Subcutaneous abdominal adipose tissue (tissue), 5 donors: Measurements from ENCODE around the gene GCH1.

Source experiments
- H3K27ac ChIP-seq: one replicate; pipeline ENCODE4 v1.7.0; 2013; ENCODE audit warnings: low read depth, mild to moderate bottlenecking, inconsistent platforms, low read length, moderate library complexity
- H3K27me3 ChIP-seq, 5 donors: one replicate each; pipeline ENCODE4 v1.7.0; 2013; ENCODE audit warnings: low read length in 5 of 5, inconsistent platforms in 1 of 5; ENCODE audit not compliant: control insufficient read depth in 5 of 5, insufficient read depth in 4 of 5
- H3K36me3 ChIP-seq, 5 donors: one replicate each; pipeline ENCODE4 v1.7.0; 2013; ENCODE audit warnings: low read length in 5 of 5; ENCODE audit not compliant: control insufficient read depth in 5 of 5, insufficient read depth in 5 of 5
- H3K4me1 ChIP-seq, 5 donors: one replicate each; pipeline ENCODE4 v1.7.0; 2013; ENCODE audit warnings: low read length in 5 of 5, mild to moderate bottlenecking in 3 of 5, moderate library complexity in 1 of 5; ENCODE audit not compliant: control insufficient read depth in 5 of 5, insufficient read depth in 5 of 5
- H3K4me3 ChIP-seq, 5 donors: one replicate each; pipeline ENCODE4 v1.7.0; 2013; ENCODE audit warnings: low read length in 5 of 5, low read depth in 1 of 5
- H3K9ac ChIP-seq, 5 donors: one replicate each; pipeline ENCODE4 v1.7.0; 2013; ENCODE audit warnings: low read length in 5 of 5, mild to moderate bottlenecking in 4 of 5, moderate library complexity in 3 of 5
- H3K9me3 ChIP-seq, 5 donors: one replicate each; pipeline ENCODE4 v1.7.0; 2013; ENCODE audit warnings: low read length in 5 of 5; ENCODE audit not compliant: control insufficient read depth in 5 of 5
- donor health status: healthy.
- donor health status: healthy.
- donor health status: healthy.
- donor health status: healthy.
- donor health status: healthy.

Gene GCH1

DNA sequence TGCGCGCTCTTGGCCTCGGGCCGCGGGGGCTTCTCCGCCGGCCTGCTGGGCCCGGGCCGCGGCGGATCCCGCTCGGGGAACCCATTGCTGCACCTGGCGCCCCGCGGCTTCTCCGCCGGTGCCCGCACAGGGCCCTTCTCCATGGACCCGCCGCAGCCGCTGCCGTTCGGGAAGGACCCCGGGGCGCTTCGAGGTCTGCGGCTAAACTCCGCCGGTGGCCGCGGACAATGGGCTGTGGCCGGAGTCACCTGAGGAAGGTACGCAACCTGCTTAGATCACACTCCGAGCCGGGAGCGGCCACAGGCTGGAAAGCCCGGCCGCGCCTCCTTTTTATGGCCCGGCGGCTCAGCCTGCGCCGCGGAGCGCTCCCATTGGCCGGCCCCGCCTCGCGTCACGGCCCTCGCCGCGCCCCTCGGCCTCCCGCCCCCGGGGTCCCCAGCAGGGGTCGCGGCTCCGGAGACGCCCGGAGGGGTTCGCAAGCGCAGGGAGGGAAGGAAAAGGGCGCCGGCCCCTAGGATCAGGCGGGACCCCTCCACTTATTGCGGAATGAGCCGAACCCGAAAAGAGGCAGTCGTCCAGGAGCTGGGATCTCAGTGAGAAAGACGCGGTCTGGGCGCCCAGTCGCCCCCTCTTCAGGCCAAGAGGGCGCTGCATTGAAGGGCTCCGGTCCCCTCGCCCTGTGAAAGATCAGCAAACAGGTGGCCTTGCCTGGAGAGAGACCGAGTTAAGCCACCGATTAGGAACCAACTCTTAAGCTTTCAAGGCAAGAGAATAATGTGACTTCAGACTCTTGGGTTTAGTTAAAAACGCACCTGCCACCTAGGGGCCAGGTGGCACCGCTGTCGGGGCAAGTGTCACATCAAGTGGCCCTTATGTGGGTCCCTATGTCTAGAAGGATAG is at the start of gene GCH1:
Gene GCH1, minus strand, starts transcription at position 306 of the 900 bp plus-strand sequence. Its CDS starts 163 bp downstream, at position 143.
- Histone ChIP-seq H3K4me3 (peak within 1 kb of the TSS; percentile 82 to 91 (median 88)), H3K9ac (peak within 1 kb of the TSS; percentile 68 to 86 (median 77)), H3K4me1 (peaks cover 0 to 25% (median 20%) of the 10 kb centered on the region in 5 donors), H3K9me3 (no peaks in the 10 kb centered on the region), H3K27me3 (peaks cover 0 to 2% (median 0%) of the 10 kb centered on the region in 5 donors), H3K27ac (peak within 1 kb of the TSS; percentile 57), H3K36me3 (no peaks in the 10 kb centered on the region)

GRCh38 chr14:54947230-54947629 is 44.6 kb upstream of the GCH1 start:
- Histone ChIP-seq H3K9ac (no peak overlapping the region), H3K27me3 (no peaks in the 10 kb centered on the region), H3K9me3 (no peaks in the 10 kb centered on the region), H3K4me1 (no peaks in the 10 kb centered on the region), H3K36me3 (no peaks in the 10 kb centered on the region), H3K27ac (no peak overlapping the region), H3K4me3 (no peak overlapping the region)

DNA sequence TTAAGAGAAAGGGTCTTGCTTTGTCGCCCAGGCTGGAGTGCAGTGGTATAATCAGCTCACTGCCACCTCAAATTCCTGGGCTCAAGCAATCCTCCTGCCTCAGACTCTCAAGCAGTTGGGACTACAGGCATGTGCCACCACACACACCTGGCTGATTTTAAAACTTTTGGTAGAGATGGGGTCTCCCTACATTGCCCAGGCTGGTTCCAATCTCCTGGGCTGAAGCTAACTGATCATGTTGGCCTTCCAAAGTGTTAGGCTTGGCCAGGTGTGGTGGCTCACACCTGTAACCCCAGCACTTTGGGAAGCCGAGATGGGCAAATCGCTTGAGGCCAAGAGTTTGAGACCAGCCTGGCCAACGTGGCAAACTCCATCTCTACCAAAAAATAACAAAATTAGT is 43.9 kb upstream of the GCH1 start:
- no peak overlapping the region for H3K4me3 ChIP-seq
- no peak overlapping the region for H3K9ac ChIP-seq
- no peaks in the 10 kb centered on the region for H3K4me1 ChIP-seq
- H3K36me3 ChIP-seq = no peaks in the 10 kb centered on the region
- H3K27ac ChIP-seq = no peak overlapping the region
- no peaks in the 10 kb centered on the region for H3K27me3 ChIP-seq
- H3K9me3 ChIP-seq = no peaks in the 10 kb centered on the region

GRCh38 chr14:54944737-54945391 is 42.2 kb upstream of the GCH1 start:
- no peak overlapping the region for H3K4me3 ChIP-seq
- no peaks in the 10 kb centered on the region for H3K36me3 ChIP-seq
- no peaks in the 10 kb centered on the region for H3K9me3 ChIP-seq
- no peak overlapping the region for H3K9ac ChIP-seq
- H3K27me3 ChIP-seq = no peaks in the 10 kb centered on the region
- H3K4me1 ChIP-seq = no peaks in the 10 kb centered on the region
- H3K27ac ChIP-seq = no peak overlapping the region

DNA sequence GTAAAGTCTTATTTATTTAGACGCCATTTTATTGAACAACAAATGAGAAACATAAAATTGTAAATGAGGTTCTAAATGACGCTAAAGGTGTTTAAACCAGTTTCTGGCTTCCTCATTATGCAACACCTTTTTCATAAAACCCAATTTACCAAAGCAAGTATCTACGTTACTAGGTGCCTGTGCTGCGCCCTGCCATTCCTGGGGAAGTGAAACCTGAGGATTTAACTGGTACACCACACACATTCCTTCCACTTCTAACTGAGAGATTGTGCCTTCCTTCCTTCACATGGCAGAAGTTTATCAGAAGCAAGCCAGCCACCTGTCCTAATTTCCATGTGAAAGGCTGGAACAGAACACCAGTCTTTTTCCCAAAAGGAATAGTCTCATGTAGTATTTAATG is 40.3 kb upstream of the GCH1 start:
- no peak overlapping the region for H3K9ac ChIP-seq
- no peaks in the 10 kb centered on the region for H3K27me3 ChIP-seq
- H3K4me1 ChIP-seq = no peaks in the 10 kb centered on the region
- H3K36me3 ChIP-seq = no peaks in the 10 kb centered on the region
- no peak overlapping the region for H3K27ac ChIP-seq
- H3K4me3 ChIP-seq = no peak overlapping the region
- no peaks in the 10 kb centered on the region for H3K9me3 ChIP-seq

GRCh38 chr14:54936816-54937215 is 34.2 kb upstream of the GCH1 start:
- Histone ChIP-seq H3K4me1 (no peaks in the 10 kb centered on the region), H3K27ac (no peak overlapping the region), H3K36me3 (no peaks in the 10 kb centered on the region), H3K9me3 (no peaks in the 10 kb centered on the region), H3K4me3 (no peak overlapping the region), H3K9ac (no peak overlapping the region), H3K27me3 (no peaks in the 10 kb centered on the region)

DNA sequence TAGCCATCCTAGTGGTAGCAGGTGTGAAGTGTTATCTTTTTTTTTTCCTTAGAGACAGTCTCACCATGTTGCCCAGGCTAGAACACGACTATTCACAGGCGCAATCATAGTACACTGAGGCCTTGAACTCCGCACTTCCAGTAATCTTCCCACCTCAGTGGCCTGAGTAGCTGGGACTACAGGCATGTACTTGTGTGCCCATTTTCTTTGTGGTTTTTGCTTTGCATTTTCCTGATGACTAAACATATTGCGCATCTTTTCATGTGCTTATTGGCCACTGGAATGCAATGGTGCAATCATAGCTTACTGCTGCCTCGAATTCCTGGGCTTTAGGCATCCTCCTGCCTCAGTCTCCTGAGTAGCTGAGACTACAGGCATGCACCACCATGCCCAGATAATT is 33.3 kb upstream of the GCH1 start:
- no peak overlapping the region for H3K9ac ChIP-seq
- no peaks in the 10 kb centered on the region for H3K4me1 ChIP-seq
- no peak overlapping the region for H3K4me3 ChIP-seq
- H3K9me3 ChIP-seq = no peaks in the 10 kb centered on the region
- H3K27ac ChIP-seq = no peak overlapping the region
- no peaks in the 10 kb centered on the region for H3K27me3 ChIP-seq
- no peaks in the 10 kb centered on the region for H3K36me3 ChIP-seq

- no peak overlapping the region for H3K27ac ChIP-seq
- H3K4me1 ChIP-seq = no peaks in the 10 kb centered on the region
- no peaks in the 10 kb centered on the region for H3K27me3 ChIP-seq
- H3K9ac ChIP-seq = no peak overlapping the region
- H3K36me3 ChIP-seq = no peaks in the 10 kb centered on the region
- H3K4me3 ChIP-seq = no peak overlapping the region
- H3K9me3 ChIP-seq = no peaks in the 10 kb centered on the region
Observed at GRCh38 chr14:54935100-54935499, 32.5 kb upstream of the GCH1 start.

GRCh38 chr14:54933006-54933405 is 30.4 kb upstream of the GCH1 start:
- Histone ChIP-seq H3K9me3 (no peaks in the 10 kb centered on the region), H3K4me3 (no peak overlapping the region), H3K9ac (no peak overlapping the region), H3K27ac (no peak overlapping the region), H3K36me3 (no peaks in the 10 kb centered on the region), H3K4me1 (no peaks in the 10 kb centered on the region), H3K27me3 (no peaks in the 10 kb centered on the region)

DNA sequence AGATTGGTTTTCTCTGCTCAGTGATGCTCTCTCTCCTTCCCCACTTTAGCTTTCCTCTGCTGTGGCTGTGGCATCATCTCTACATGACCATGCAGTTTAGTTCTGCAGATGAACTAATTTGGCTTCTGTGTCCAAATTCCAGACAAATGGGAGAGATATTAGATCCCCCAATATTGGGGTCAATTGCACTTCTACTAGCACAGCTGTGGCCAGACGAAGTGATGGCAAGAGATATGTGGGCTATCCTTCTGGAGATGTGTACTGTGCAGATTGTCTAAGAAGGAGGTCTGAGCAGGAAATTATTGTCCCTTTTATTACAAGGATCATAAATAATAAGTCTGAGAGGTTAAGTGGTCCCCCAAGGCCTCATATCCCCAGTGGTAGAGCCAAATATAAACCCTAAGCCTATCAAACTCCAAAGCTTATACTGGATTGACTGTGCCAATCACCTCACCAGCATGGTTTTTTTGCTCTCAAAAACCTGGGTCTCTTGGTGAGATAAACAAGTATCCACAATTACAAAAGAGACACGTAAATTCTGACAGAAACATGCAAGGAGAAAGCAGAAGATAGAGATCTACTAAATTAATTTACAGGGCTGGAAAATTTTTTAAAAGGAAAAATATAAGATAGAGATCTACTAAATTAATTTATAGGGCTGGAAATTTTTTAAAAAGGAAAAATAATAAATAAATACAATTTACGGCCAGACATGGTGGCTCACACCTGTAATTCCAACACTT is 29.1 kb upstream of the GCH1 start:
- H3K27ac ChIP-seq = no peak overlapping the region
- H3K36me3 ChIP-seq = no peaks in the 10 kb centered on the region
- H3K27me3 ChIP-seq = no peaks in the 10 kb centered on the region

More for the DNA sequence above, 29.1 kb upstream of the GCH1 start:
- Histone ChIP-seq H3K9me3 (no peaks in the 10 kb centered on the region), H3K9ac (no peak overlapping the region), H3K4me3 (no peak overlapping the region), H3K4me1 (no peaks in the 10 kb centered on the region)
